ENCODE results near the gene HYAL3. TPM values are rescaled to one million over a fixed set of nuclear protein-coding genes. Genes with fewer than 3 reads are reported as not detected.

Gene HYAL3
- polyA plus RNA-seq, 1 donor from 2014 or later = 9.1 TPM

DNA sequence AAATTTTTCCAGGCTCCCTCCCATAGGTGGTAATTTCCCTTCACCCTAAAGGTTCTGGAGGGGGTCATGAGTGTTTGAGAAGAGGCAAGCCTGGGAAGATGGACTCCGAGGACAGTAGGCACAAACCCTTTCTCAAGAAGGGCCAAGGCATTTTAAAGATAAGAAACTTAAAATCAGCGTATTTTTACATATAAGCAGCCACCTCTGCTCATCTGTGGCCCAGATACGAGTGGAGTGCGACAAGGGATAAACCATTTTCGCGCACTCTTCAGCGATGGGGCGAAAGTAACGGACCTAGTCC lies 40.9 kb upstream of the HYAL3 start:
- Histone ChIP-seq H3K27me3 (ENCODE audit: insufficient read depth, low read depth, low read length) (peaks cover 36% of the 10 kb centered on the region), H3K9ac (ENCODE audit: low read length) (no peak overlapping the region), H3K36me3 (ENCODE audit: insufficient read depth, low read length) (no peaks in the 10 kb centered on the region), H3K9me2 (ENCODE audit: insufficient read depth, low read length) (no peaks in the 10 kb centered on the region), H3F3A (ENCODE audit: insufficient read depth, low read length, poor library complexity, severe bottlenecking) (no peaks in the 10 kb centered on the region), H3K9me3 (ENCODE audit: low read length) (no peaks in the 10 kb centered on the region), H2AFZ (ENCODE audit: low read depth, low read length) (no peak overlapping the region), H3K79me2 (replicated peaks; ENCODE audit: insufficient read depth, low read length) (peaks cover 17% of the 10 kb centered on the region), H3K27ac (ENCODE audit: low read length) (no peak overlapping the region), H3K4me3 (ENCODE audit: low read length) (no peak overlapping the region), H4K20me1 (ENCODE audit: insufficient read depth) (no peaks in the 10 kb centered on the region), H3K4me2 (ENCODE audit: low read length) (no peak overlapping the region)
- TF ChIP-seq EP300 (conservative IDR thresholded peaks at IDR 0.05; ENCODE audit: poor library complexity, severe bottlenecking) (no peak), TAF1 (IDR thresholded peaks at IDR 0.05; ENCODE audit: low read depth) (no peak), EZH2 (IDR thresholded peaks at IDR 0.05; ENCODE audit: borderline replicate concordance, insufficient read depth, low read length, poor library complexity, severe bottlenecking) (no peak)

DNA sequence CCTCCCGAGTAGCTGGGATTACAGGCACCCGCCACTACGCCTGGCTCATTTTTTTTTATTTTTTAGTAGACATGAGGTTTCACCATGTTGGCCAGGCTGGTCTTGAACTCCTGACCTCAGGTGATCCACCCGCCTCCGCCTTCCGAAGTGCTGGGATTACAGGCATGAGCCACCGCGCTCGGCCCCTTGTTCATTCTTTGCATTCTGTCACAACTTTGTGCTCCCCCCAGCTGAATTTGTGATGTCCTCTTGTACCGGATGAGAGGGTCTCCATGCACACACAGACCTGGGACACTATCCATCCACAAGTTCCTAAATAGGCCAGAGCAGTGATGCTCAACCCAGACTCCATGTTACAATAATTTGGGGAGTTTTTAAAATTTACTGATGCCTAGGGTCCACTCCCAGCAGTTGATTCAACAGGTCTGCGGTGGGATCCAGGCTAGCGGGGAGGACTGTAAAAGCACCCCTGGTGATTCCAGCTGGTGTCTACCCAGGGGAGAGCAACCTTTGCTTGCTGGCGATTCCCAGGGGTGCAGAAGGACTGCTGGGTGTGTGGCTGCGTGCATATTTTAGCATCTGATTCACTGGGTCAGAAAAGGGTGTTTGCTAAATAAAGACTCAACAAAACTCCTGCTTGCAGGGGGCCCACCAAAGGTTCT lies 40.4 kb upstream of the HYAL3 start:
- Histone ChIP-seq H3K4me3 (ENCODE audit: low read length) (no peak overlapping the region), H3K9me2 (ENCODE audit: insufficient read depth, low read length) (no peaks in the 10 kb centered on the region), H3K4me2 (ENCODE audit: low read length) (no peak overlapping the region), H3F3A (ENCODE audit: insufficient read depth, low read length, poor library complexity, severe bottlenecking) (no peaks in the 10 kb centered on the region), H3K9me3 (ENCODE audit: low read length) (no peaks in the 10 kb centered on the region), H3K36me3 (ENCODE audit: insufficient read depth, low read length) (no peaks in the 10 kb centered on the region), H3K27ac (ENCODE audit: low read length) (no peak overlapping the region), H4K20me1 (ENCODE audit: insufficient read depth) (no peaks in the 10 kb centered on the region), H3K9ac (ENCODE audit: low read length) (no peak overlapping the region), H3K79me2 (replicated peaks; ENCODE audit: insufficient read depth, low read length) (peaks cover 19% of the 10 kb centered on the region), H2AFZ (ENCODE audit: low read depth, low read length) (no peak overlapping the region), H3K27me3 (ENCODE audit: insufficient read depth, low read depth, low read length) (peaks cover 33% of the 10 kb centered on the region)
- TF ChIP-seq EZH2 (IDR thresholded peaks at IDR 0.05; ENCODE audit: borderline replicate concordance, insufficient read depth, low read length, poor library complexity, severe bottlenecking) (no peak), REST (IDR thresholded peaks at IDR 0.05; ENCODE audit: borderline replicate concordance) (no peak), RAD21 (conservative IDR thresholded peaks at IDR 0.05) (no peak)
- TF ChIP-seq, protein P1, sequence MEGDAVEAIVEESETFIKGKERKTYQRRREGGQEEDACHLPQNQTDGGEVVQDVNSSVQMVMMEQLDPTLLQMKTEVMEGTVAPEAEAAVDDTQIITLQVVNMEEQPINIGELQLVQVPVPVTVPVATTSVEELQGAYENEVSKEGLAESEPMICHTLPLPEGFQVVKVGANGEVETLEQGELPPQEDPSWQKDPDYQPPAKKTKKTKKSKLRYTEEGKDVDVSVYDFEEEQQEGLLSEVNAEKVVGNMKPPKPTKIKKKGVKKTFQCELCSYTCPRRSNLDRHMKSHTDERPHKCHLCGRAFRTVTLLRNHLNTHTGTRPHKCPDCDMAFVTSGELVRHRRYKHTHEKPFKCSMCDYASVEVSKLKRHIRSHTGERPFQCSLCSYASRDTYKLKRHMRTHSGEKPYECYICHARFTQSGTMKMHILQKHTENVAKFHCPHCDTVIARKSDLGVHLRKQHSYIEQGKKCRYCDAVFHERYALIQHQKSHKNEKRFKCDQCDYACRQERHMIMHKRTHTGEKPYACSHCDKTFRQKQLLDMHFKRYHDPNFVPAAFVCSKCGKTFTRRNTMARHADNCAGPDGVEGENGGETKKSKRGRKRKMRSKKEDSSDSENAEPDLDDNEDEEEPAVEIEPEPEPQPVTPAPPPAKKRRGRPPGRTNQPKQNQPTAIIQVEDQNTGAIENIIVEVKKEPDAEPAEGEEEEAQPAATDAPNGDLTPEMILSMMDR (IDR thresholded peaks at IDR 0.05; ENCODE audit: poor library complexity, severe bottlenecking) = no peak

GRCh38 chr3:50338965-50339364 lies 39.8 kb upstream of the HYAL3 start:
- Histone ChIP-seq H3K9ac (ENCODE audit: low read length) (no peak overlapping the region), H3K4me2 (ENCODE audit: low read length) (no peak overlapping the region), H3K27me3 (ENCODE audit: insufficient read depth, low read depth, low read length) (peaks cover 32% of the 10 kb centered on the region), H3K4me3 (ENCODE audit: low read length) (no peak overlapping the region), H3K36me3 (ENCODE audit: insufficient read depth, low read length) (no peaks in the 10 kb centered on the region), H3K9me3 (ENCODE audit: low read length) (no peaks in the 10 kb centered on the region), H4K20me1 (ENCODE audit: insufficient read depth) (no peaks in the 10 kb centered on the region), H2AFZ (ENCODE audit: low read depth, low read length) (no peak overlapping the region), H3K9me2 (ENCODE audit: insufficient read depth, low read length) (no peaks in the 10 kb centered on the region), H3K27ac (ENCODE audit: low read length) (no peak overlapping the region), H3F3A (ENCODE audit: insufficient read depth, low read length, poor library complexity, severe bottlenecking) (no peaks in the 10 kb centered on the region), H3K79me2 (replicated peaks; ENCODE audit: insufficient read depth, low read length) (peaks cover 24% of the 10 kb centered on the region)
- TF ChIP-seq SMC3 (conservative IDR thresholded peaks at IDR 0.05; ENCODE audit: poor library complexity) = no peak
- no peak for TF ChIP-seq POLR2AphosphoS5 (IDR thresholded peaks at IDR 0.05)
- no peak for TF ChIP-seq TAF1 (IDR thresholded peaks at IDR 0.05; ENCODE audit: low read depth)
- no peak for TF ChIP-seq MXI1 (conservative IDR thresholded peaks at IDR 0.05; ENCODE audit: poor library complexity, severe bottlenecking)
- no peak for TF ChIP-seq RAD21 (conservative IDR thresholded peaks at IDR 0.05)
- TF ChIP-seq EP300 (conservative IDR thresholded peaks at IDR 0.05; ENCODE audit: poor library complexity, severe bottlenecking) = no peak
- TF ChIP-seq, protein P1 (IDR thresholded peaks at IDR 0.05; ENCODE audit: poor library complexity, severe bottlenecking) = no peak
